Stimulated activated CD8-positive, alpha-beta memory T cell treated with anti-CD3 and anti-CD28 coated beads, Interleukin-12 subunit alpha, Interleukin-12 subunit beta, amount 100 ng/mL, for 24 hours (primary cell): Measurements from ENCODE around the gene FOXD4L3.
"Not testable (repeated sequence)": the region's sequence is repeated elsewhere in the genome, so short reads cannot be mapped to it uniquely, and the experiment has no call there.

ENCODE experiments used
- DNase-seq: peaks from one replicate; pipeline ENCODE4 v3.0.0-alpha.2; 2020; ENCODE audit errors: extremely low read depth

Gene FOXD4L3

DNA sequence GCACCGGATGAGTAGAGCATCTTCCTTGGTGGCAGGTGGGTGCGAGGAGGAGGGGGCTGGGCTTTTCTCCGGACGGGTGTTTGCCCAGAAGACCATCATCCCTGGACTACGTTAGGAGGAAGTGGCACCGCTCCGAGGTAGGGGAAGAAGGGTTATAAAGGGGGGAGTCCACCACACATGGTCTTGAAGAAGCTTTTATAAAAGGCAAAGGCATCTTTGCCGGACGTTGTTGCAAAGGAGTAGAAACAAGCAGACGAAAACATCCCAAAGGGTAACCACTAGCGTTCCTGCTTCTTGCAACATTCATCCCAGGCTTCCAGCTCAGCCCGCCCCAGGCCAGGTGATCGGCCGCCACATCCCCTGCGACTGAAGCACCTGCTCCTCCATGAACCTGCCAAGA lies at the start of gene FOXD4L3:
Gene FOXD4L3 (plus strand): TSS at position 301 of the 400 bp plus-strand sequence. CDS start 85 bp downstream, at position 386.
- not testable (repeated sequence) for DNase-seq

DNA sequence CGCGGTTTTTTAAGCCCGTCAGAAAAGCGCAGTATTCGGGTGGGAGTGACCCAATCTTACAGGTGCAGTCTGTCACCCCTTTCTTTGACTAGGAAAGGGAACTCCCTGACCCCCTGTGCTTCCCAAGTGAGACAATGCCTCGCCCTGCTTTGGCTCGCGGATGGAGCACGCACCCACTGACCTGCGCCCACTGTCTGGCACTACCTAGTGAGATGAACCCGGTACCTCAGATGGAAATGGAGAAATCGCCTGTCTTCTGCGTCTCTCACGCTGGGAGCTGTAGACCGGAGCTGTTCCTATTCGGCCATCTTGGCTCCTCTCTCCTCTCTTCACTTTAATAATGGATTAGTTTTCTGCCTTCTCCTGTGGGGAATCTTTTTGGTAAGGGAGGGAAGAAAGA lies 21.6 kb upstream of the FOXD4L3 start:
- not testable (repeated sequence) for DNase-seq

DNA sequence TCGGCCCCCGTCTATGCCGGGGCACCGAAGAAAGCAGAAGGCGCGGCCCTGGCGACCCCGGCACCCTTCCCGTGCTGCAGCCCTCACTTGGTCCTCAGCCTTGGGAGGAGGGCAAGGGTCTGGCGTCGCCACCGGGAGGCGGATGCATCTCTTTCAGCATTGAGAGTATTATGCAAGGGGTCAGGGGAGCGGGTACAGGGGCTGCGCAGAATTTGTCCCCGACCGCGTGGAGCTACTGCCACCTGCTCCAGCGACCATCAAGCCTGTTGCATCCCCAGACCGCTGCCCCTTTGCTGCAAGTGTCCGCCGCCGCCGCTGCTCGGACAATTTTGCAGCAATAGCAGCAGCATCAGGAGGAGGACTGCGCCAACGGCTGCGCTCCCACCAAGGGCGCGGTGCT lies 1.1 kb downstream of the FOXD4L3 start:
- not testable (repeated sequence) for DNase-seq

DNA sequence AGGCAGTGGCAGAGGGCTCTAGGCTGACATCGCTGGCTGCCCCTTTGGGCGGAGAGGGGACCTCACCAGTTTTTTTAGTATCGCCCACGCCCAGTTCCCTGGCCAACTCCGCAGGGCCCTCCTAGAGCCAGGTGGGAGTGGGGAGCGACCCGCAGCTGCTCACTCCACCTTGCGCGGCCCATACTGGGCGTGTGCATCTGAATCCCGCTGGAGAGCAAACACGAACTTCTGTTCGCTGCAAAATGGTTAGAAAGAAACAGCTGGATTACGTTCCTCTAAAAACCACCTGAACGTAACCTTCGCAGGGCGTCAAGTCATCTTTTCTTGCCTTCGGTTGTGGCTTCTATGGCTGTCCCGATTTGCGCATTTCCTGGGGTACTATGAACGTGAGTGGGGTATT lies 1.5 kb downstream of the FOXD4L3 start:
- DNase-seq, result not testable (repeated sequence)

DNA sequence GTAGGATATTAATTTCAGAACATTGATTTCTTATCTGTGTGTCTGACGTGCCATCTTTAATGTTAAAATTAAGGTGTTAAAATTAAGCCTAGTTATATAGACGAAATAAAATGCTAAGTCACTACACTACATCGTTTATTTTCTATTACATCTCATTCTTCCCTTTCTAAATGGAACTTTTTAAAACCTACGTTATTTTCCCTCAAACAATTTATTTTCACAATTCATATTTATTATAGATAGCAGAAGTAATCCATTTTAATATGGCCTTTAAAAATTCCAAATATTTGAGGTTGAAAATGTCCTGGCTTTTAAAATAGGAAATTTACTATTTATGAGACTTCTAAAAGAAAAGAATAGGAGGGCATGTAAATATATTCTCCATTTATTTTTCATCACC lies 2.1 kb downstream of the FOXD4L3 start:
- DNase-seq, result not testable (repeated sequence)

DNA sequence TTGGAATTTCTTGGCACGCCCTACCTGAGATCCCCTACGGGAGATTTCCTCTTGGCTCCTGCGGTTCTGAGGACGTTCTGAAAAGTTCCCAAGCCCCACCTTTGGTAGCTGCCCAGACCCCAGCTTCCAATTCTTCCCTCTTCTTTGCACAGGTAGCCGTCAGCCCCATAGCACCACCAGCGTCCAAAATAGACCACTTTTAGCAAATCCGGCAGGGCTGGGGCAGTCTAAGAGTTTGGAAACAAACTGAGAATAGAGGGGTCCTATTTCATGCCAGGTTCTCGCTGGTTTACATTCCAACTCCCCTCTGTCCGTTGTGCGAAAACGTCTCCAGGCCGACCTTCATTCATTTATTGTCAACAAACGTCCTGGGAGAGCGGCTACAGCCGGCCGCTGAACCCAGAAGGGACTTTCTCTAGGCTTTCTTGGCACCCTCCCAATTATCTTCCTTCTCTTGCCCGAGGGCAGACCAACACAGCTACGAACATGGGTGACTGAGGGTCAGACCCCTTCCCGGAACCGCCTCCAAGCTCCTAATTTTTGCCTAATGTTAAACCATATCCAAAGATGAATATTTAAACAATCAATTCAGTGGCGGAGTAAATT lies 3.1 kb downstream of the FOXD4L3 start:
- DNase-seq, result not testable (repeated sequence)

DNA sequence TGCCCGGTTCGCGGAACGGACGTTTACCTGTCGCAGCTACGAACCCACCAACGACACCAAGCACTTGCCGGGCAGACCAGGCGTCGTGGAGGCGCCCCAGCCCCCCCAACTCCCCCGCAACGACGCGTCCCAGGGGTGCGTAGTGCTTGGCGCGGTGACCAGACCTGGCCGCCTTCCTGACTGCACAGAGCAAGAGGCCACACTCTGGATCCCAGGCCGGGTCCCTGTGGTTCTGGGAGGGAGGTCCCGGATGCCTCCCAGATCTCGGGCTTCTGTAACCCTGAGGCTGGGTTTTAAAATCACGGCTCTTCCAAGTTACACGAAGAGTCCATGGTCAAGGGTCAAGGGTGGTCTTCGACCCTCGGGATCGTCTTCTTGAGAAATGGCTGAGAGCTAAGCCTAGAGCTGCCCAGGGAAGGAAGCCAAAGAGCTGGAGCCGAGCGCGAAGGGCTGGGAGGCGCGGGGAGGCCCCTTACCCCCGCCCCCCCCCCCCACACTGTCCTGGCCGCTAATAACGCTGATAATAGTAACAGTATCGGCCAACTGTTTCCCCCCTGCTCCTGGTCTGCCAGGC lies 3.8 kb downstream of the FOXD4L3 start:
- not testable (repeated sequence) for DNase-seq

DNA sequence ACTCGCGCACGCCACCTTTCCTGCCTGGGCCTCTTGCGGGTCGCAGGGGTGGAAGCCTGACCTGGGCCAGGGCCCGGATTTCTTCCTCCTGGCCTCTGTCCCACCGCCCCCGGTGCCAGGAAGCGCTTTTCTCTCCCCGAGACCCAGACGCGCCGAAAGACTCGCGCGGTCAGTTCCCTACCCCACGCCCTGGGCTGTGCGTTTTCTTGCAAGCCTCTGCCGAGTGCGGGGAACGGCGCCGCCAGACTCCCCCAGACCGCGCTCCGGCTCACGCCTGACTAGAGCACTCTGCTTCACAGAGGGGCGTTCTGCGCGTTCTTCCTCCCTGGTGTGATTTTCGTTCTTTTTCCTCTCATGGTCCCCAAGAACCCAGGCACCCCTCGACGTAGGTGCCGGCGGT lies 4.5 kb downstream of the FOXD4L3 start:
- DNase-seq, result not testable (repeated sequence)

DNA sequence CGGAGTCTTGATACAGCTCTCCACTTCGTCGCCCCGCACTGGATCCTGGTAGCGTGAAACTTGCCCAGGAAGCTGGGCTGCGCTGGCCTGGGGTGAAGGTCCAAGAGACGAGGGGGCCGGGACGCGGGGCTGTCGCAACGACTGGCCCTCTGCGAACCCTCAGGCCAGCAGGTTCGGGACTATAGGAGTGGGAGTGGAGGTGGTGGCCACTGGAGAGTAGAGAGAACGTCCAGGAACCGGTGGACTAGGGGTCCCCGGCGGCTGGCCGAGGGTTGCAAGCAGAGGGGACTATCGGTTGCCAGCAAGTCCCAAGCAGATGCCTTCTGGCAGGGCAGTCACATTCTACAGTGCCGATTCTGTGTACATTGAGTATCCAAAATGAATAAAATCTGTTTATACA lies 5.0 kb downstream of the FOXD4L3 start:
- not testable (repeated sequence) for DNase-seq

DNA sequence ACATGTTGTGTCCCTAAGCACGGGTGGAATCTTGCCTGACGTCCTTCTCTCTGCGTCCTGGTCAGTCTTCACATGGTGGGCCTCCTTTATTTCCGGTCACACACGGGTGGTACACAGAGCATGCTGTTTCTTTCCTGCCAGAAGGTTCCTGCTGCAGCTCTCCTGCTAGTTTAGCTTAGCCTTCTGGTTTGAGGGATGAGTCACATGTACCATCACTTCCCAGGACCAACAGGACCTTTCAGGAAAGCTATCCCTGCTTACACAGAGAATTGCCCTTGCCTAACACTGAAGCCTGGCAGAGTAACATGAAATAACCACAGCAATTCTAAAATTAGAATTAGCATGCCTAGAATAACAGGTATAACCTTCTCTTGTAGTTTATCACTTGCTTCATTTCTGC lies 8.5 kb downstream of the FOXD4L3 start:
- not testable (repeated sequence) for DNase-seq

DNA sequence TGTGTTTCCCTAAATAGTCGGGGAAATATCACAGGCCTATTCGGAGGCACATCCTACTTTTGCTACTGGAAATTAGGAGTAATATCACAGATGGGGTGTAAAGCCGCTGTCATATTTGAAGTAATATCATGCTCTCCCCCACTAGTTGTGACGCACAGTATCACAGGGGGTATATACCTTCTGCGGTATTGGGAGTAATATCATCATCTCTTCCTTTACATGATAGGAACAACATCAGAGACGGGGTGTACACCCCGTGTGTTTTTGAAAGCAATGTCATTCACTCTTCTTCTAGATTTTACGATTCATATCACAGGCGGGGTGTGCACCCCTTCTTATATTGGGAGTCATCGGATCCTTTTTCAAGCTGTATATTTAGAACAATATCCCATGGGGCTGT lies 15.5 kb downstream of the FOXD4L3 start:
- not testable (repeated sequence) for DNase-seq

DNA sequence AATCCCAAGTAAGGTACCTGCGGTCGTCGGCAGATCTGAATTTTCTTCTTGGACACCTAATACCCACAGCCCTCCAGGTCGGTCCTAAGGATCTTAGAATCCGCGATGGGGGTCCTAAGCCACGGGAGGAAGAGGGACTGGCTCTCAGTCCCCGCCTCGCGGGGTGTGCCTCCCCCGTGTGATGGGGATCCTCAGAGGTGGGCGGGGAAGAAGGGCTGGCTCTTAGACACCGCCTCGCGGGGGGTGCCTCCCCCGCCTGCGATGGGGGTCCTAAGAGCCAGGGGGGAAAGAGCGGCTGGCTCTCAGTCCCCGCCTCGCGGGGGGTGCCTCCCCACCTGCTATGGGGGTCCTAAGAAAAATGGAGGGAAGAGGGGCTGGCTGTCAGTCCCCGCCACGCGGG lies 21.1 kb downstream of the FOXD4L3 start:
- DNase-seq, result not testable (repeated sequence)

DNA sequence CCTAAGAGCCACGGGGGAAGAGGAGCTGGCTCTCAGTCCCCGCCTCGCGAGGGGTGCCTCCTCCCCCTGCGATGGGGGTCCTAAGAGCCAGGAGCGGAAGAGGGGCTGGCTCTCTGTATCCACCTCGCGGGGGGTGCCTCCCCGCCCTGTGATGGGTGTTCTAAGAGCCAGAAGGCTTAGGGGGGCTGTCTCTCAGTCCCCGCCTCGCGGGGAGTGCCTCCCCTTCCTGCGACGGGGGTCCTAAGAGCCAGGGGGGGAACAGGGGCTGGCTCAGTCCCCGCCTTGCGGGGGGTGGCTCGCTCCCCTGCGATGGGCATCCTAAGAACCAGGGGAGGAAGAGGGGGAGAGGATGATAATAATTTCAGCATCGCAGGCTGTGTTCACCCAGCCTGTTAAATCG lies 21.9 kb downstream of the FOXD4L3 start:
- DNase-seq, result not testable (repeated sequence)

DNA sequence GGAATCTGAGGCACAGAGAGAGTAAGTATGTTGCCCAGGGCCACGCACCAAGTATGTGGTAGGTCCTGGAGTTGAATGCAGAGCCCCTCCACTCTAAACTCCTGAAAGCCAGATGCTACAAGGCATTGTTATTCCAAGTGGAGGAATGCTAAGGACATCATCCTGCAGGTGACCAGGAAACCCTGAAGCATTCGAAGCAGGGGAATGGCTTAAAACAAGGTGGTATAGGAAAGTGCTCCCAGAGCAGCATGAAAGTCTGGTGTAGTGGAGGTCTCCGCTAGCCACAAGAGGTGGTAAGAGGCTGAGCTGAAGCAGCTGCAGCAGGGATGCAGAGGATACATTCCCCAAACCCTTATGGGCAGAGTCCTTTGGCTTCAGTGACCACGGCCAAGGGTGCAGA lies 26.4 kb downstream of the FOXD4L3 start:
- not testable (repeated sequence) for DNase-seq

DNA sequence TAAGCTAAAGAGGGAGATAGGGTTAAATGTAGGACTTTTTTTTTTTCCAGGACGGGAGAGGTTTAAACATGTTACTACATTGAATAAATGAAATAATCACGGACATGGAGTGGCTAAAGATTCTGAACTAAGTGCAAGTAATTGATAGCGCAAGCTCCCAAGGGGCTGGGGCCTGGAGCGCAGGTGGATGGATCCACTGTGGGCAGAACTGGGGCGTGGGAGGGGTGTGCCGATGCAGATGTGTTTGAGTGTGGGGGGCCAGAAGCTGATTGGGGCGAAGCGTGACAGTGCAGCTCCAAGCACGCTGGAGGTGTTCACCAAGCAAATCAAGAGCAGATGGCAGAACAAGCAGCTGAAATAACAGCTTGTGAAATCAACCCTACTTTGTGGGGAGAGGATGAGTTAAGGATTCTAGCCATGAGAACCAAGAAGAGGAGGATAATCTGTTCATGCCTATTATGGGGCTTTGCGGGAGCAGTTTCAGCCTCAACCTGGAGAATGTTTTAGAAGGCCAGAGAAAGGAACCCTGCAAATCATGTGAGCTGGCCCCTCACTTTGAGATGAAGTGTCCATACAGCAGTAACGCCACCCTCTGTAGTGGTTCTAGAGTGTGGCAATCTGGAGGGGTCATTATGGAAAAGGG lies 28.0 kb downstream of the FOXD4L3 start:
- DNase-seq, result not testable (repeated sequence)

DNA sequence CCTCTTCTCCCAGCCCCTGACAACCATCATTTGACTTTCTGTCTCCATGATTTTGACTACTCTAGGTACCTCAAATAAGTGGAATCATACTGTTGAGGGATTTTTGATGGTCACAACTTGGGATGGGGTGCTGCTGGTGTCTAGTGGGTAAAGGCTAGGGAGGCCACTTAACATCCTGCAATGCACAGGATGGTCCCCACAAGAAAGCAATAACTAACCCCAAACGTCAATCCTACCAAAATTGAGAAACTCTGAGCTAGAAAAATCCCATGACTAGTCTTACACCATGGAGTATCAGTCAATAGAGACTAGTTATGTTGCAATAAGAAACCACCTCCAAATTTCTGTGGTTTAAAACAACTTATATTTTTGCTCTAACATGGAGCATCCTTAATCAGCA lies 29.5 kb downstream of the FOXD4L3 start:
- DNase-seq, result not testable (repeated sequence)

DNA sequence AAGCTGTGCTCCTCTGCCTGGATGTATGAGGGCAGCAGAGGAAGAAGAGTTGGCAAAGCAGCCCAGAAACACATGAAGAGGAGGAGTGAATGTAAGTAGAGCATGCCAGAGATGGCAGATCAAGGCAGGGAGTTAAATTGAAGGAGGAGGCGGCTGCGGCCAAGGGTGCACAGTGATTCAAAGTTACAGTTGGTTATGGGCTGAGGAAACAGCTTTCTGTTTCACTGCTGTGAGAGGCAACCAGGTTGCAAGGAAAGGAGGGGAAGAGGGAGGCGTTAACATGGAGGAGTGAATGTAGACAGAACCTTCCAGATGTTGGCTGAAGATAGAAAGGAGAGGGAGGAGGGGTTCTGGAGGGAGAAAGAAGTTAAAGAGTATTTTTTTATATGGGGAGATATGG lies 33.3 kb downstream of the FOXD4L3 start:
- not testable (repeated sequence) for DNase-seq

DNA sequence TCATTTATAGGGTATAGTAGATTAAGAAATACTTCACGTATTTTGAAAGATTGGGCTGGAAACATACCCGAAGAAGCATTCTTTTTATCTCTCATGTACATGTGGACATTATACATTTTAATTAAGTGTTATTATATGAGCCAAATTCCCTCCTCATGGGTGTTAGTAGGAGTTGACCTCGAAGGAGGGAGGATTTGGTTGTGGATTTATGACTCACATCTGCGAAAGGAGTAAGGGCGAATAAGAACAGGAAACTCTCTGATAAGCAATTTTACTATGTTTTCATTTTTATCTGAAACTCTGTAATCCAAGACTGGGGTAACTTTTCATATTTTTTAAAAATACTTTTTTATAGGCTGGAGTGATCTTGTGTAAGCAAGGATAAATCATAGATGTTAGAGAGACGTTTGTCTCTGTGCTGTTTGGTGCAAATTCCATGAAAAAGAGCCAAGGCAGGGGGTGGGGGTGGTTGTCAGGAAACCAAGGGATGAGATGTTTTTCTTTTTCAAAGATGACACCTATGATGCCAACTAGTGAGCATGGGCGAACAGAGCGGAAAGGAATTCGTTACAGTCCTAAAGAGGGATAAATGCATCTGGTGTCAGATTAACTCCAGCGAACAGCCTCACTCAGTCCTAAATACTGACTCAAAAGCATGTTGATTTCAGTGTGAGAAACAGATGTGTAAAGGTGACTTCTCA lies 34.1 kb downstream of the FOXD4L3 start:
- not testable (repeated sequence) for DNase-seq

DNA sequence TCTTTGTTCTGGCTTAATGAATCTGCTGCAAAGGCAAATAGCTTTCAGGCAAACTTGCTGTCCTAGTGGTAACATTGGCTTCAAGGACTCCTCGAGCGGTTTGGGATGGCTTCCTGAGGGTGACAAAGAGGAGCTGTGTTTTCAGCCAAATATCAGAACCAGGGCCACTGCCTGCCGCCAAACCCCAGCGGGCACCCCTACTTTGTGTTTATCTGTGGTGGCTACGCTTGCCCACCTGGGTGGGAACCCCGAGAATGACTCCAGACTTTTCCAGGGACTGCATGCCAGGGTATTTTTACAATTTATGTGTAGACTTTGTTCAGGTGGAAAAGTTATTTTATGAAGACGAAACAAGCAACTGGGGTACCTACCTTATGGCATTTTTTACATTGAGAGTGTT lies 35.3 kb downstream of the FOXD4L3 start:
- not testable (repeated sequence) for DNase-seq

DNA sequence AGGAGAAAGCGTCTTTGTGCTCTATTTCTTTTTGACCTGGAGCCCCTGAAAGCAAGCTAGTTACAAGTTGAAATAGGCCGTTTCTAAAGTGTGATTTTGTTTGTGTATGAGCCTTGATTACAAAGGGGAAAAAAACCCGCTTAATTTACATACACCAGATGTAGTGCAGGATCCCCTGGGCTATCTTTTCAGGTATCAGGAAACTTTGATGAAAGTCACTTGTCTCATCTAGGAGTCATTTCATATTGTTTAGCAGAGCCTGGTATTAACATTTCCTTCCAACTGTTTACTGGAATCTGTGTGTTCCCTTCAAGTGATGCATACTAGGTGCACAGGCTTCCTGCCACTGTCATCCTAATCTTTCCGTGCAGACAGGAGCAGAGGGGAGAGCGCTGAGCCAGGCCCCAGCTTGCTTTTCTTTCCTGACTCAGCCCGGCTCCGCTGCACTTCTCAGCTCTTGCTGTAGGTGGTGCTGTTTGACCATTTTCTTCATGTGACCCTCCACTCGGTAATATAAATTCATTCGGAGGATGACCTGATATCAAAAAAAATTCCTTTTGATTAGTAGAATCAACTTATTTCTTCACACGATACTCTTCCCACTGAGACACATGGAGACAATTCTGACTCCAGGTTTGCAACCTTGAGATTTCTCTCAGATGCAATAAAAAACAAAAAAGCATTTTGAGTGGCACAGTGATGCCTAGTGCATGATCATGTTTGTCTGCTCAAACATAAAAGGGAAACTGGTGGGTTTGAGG lies 39.8 kb downstream of the FOXD4L3 start:
- DNase-seq, result not testable (repeated sequence)

DNA sequence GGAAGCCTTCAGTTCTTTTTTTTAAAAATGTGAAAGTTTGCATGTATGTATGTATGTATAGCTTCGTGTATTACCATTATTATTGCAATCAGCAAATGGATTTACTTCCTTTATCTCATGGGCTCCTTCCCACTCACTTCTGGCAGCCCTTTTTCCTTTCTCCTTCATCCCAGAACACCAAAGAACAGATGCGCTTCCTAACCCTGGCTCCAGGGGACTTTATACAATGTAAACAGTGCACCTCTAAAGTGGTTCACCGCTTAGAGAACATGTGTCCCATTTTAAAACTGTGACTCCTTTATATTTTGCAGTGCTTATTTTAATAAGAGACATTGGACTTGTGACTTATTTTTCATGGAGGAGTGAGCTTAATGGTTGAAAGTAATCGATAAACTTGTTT lies 40.6 kb downstream of the FOXD4L3 start:
- not testable (repeated sequence) for DNase-seq

DNA sequence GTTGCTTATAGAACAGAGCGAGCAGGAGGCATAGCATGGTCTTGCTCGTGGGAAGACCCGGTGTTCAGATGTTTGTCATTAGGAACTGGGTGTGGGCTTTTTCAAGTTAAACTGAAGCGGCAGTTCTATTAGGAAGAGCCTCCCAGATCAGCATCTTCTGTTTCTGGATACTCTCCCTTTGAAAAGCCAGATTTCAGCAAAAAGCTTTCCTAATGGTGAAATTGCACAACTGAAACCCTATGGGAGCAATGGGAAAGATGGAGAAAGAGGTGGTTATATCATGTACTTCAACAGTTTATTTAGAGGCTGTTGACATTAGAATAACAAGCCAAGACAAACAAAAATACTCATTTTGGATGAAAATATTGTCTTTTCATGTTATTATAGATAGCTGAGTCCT lies 41.3 kb downstream of the FOXD4L3 start:
- not testable (repeated sequence) for DNase-seq
